ENCODE measurements around the gene ZNF488. TPM values are rescaled to one million over a fixed set of nuclear protein-coding genes. Genes with fewer than 3 reads are reported as not detected.

ZNF488 gene
- polyA plus RNA-seq, 1 donor from 2014 or later = 0.85 TPM

DNA sequence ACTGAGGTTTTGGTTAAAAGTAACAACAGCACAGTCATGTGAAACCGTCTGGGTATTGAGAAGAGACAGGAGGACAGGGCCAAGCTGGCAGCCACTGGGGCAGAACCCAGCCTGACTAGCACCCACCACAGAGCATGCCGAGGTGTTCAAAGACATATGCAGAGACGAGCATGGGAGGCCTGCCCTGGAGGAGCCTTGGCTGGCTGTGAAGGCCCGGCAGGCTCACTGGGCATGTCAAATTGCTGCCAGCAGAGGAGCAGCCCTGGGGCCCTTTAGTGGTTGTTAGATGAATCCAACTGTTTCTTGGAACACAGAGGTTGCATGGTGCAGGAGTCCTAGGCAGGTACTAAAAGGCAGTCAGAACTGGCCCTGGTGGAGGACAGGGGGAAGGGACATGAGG is 66.8 kb downstream of the ZNF488 start:
- H4K20me1 ChIP-seq (ENCODE audit: insufficient read depth) = no peaks in the 10 kb centered on the region
- H3K27me3 ChIP-seq (ENCODE audit: insufficient read depth, low read depth, low read length) = no peaks in the 10 kb centered on the region
- no peak overlapping the region for H3K27ac ChIP-seq (ENCODE audit: low read length)
- H3K9me2 ChIP-seq (ENCODE audit: insufficient read depth, low read length) = no peaks in the 10 kb centered on the region
- no peaks in the 10 kb centered on the region for H3K36me3 ChIP-seq (ENCODE audit: insufficient read depth, low read length)
- no peaks in the 10 kb centered on the region for H3K9me3 ChIP-seq (ENCODE audit: low read length)
- H3K4me2 ChIP-seq (ENCODE audit: low read length) = no peak overlapping the region
- H3K4me3 ChIP-seq (ENCODE audit: low read length) = no peak overlapping the region
- H2AFZ ChIP-seq (ENCODE audit: low read depth, low read length) = no peak overlapping the region
- H3K79me2 ChIP-seq (replicated peaks; ENCODE audit: insufficient read depth, low read length) = no peaks in the 10 kb centered on the region
- no peak overlapping the region for H3K9ac ChIP-seq (ENCODE audit: low read length)
- no peaks in the 10 kb centered on the region for H3F3A ChIP-seq (ENCODE audit: insufficient read depth, low read length, poor library complexity, severe bottlenecking)
- TF ChIP-seq RAD21 (conservative IDR thresholded peaks at IDR 0.05) (no peak), TAF1 (IDR thresholded peaks at IDR 0.05; ENCODE audit: low read depth) (no peak), EZH2 (IDR thresholded peaks at IDR 0.05; ENCODE audit: borderline replicate concordance, insufficient read depth, low read length, poor library complexity, severe bottlenecking) (no peak), SMC3 (conservative IDR thresholded peaks at IDR 0.05; ENCODE audit: poor library complexity) (no peak), MXI1 (conservative IDR thresholded peaks at IDR 0.05; ENCODE audit: poor library complexity, severe bottlenecking) (no peak), EP300 (conservative IDR thresholded peaks at IDR 0.05; ENCODE audit: poor library complexity, severe bottlenecking) (no peak), POLR2AphosphoS5 (IDR thresholded peaks at IDR 0.05) (no peak)
- TF ChIP-seq, protein P1, sequence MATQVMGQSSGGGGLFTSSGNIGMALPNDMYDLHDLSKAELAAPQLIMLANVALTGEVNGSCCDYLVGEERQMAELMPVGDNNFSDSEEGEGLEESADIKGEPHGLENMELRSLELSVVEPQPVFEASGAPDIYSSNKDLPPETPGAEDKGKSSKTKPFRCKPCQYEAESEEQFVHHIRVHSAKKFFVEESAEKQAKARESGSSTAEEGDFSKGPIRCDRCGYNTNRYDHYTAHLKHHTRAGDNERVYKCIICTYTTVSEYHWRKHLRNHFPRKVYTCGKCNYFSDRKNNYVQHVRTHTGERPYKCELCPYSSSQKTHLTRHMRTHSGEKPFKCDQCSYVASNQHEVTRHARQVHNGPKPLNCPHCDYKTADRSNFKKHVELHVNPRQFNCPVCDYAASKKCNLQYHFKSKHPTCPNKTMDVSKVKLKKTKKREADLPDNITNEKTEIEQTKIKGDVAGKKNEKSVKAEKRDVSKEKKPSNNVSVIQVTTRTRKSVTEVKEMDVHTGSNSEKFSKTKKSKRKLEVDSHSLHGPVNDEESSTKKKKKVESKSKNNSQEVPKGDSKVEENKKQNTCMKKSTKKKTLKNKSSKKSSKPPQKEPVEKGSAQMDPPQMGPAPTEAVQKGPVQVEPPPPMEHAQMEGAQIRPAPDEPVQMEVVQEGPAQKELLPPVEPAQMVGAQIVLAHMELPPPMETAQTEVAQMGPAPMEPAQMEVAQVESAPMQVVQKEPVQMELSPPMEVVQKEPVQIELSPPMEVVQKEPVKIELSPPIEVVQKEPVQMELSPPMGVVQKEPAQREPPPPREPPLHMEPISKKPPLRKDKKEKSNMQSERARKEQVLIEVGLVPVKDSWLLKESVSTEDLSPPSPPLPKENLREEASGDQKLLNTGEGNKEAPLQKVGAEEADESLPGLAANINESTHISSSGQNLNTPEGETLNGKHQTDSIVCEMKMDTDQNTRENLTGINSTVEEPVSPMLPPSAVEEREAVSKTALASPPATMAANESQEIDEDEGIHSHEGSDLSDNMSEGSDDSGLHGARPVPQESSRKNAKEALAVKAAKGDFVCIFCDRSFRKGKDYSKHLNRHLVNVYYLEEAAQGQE (IDR thresholded peaks at IDR 0.05; ENCODE audit: borderline replicate concordance) = no peak
- TF ChIP-seq, protein P2, sequence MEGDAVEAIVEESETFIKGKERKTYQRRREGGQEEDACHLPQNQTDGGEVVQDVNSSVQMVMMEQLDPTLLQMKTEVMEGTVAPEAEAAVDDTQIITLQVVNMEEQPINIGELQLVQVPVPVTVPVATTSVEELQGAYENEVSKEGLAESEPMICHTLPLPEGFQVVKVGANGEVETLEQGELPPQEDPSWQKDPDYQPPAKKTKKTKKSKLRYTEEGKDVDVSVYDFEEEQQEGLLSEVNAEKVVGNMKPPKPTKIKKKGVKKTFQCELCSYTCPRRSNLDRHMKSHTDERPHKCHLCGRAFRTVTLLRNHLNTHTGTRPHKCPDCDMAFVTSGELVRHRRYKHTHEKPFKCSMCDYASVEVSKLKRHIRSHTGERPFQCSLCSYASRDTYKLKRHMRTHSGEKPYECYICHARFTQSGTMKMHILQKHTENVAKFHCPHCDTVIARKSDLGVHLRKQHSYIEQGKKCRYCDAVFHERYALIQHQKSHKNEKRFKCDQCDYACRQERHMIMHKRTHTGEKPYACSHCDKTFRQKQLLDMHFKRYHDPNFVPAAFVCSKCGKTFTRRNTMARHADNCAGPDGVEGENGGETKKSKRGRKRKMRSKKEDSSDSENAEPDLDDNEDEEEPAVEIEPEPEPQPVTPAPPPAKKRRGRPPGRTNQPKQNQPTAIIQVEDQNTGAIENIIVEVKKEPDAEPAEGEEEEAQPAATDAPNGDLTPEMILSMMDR (IDR thresholded peaks at IDR 0.05; ENCODE audit: poor library complexity, severe bottlenecking) = no peak

DNA sequence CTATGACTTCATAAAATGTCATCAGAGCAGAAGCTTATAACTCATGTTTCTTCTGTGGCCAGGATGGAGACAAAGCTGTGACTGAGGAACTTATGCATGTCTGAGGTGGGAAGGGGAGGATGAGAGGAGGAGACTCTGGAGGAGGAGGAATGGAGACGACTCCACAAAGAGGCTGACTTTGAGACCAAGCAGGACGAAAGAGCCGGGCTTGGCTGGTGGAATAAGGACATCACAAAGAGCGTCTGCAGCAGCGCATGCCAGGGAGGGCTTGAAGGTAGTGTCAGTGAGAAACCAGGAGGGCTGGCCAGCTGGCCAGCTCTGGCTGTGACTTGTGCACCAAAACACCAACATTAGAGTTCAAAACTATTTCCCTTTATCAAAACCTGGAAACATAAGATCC is 68.0 kb downstream of the ZNF488 start:
- Histone ChIP-seq H3K9me2 (ENCODE audit: insufficient read depth, low read length) (no peaks in the 10 kb centered on the region), H3K9me3 (ENCODE audit: low read length) (no peaks in the 10 kb centered on the region), H2AFZ (ENCODE audit: low read depth, low read length) (no peak overlapping the region), H3F3A (ENCODE audit: insufficient read depth, low read length, poor library complexity, severe bottlenecking) (no peaks in the 10 kb centered on the region), H3K4me2 (ENCODE audit: low read length) (no peak overlapping the region), H3K4me3 (ENCODE audit: low read length) (no peak overlapping the region), H3K27me3 (ENCODE audit: insufficient read depth, low read depth, low read length) (no peaks in the 10 kb centered on the region), H3K36me3 (ENCODE audit: insufficient read depth, low read length) (no peaks in the 10 kb centered on the region), H3K9ac (ENCODE audit: low read length) (no peak overlapping the region), H3K79me2 (replicated peaks; ENCODE audit: insufficient read depth, low read length) (no peaks in the 10 kb centered on the region), H3K27ac (ENCODE audit: low read length) (no peak overlapping the region), H4K20me1 (ENCODE audit: insufficient read depth) (no peaks in the 10 kb centered on the region)
- TF ChIP-seq EP300 (conservative IDR thresholded peaks at IDR 0.05; ENCODE audit: poor library complexity, severe bottlenecking) (no peak), MXI1 (conservative IDR thresholded peaks at IDR 0.05; ENCODE audit: poor library complexity, severe bottlenecking) (no peak), SMC3 (conservative IDR thresholded peaks at IDR 0.05; ENCODE audit: poor library complexity) (no peak), EZH2 (IDR thresholded peaks at IDR 0.05; ENCODE audit: borderline replicate concordance, insufficient read depth, low read length, poor library complexity, severe bottlenecking) (no peak), POLR2AphosphoS5 (IDR thresholded peaks at IDR 0.05) (no peak), TAF1 (IDR thresholded peaks at IDR 0.05; ENCODE audit: low read depth) (no peak), RAD21 (conservative IDR thresholded peaks at IDR 0.05) (no peak)
- TF ChIP-seq, protein P1 (IDR thresholded peaks at IDR 0.05; ENCODE audit: borderline replicate concordance) = no peak
- TF ChIP-seq, protein P2 (IDR thresholded peaks at IDR 0.05; ENCODE audit: poor library complexity, severe bottlenecking) = no peak

All from neural cell (in vitro differentiated cells).